Activated gamma-delta T cell treated with anti-CD3 and anti-CD28 coated beads, Interleukin-2, amount 50 U/mL, for 16 hours (primary cell): ENCODE data around the gene ELOVL4.

ENCODE experiments used
- DNase-seq: peaks from one replicate; pipeline ENCODE4 v3.0.0-alpha.2; 2020; ENCODE audit warnings: low read depth

The ELOVL4 gene

GRCh38 chr6:79911992-79912391, 35.4 kb downstream of the ELOVL4 start:
- DNase-seq: no peak

GRCh38 chr6:79909517-79909916, 37.8 kb downstream of the ELOVL4 start:
- DNase-seq: no peak

GRCh38 chr6:79902046-79902445, 45.3 kb downstream of the ELOVL4 start:
- no peak for DNase-seq

- DNase-seq: no peak
Measured at GRCh38 chr6:79898076-79898475, 49.3 kb downstream of the ELOVL4 start.

GRCh38 chr6:79896075-79896449, 51.3 kb downstream of the ELOVL4 start:
- no peak for DNase-seq

GRCh38 chr6:79895382-79896074, 51.8 kb downstream of the ELOVL4 start:
- no peak for DNase-seq

GRCh38 chr6:79894939-79895338, 52.4 kb downstream of the ELOVL4 start:
- no peak for DNase-seq

- DNase-seq: no peak
Measured at GRCh38 chr6:79888587-79888986, 58.8 kb downstream of the ELOVL4 start.

GRCh38 chr6:79878142-79878748, 69.1 kb downstream of the ELOVL4 start:
- no peak for DNase-seq

- DNase-seq: no peak
Measured at GRCh38 chr6:79874531-79875134, 72.7 kb downstream of the ELOVL4 start.

- no peak for DNase-seq
Measured at GRCh38 chr6:79872986-79873385, 74.4 kb downstream of the ELOVL4 start.

- no peak for DNase-seq
Measured at GRCh38 chr6:79872303-79872702, 75.0 kb downstream of the ELOVL4 start.

- peak; percentile 63 for DNase-seq
Measured at GRCh38 chr6:79869600-79870084, 77.7 kb downstream of the ELOVL4 start.

- no peak for DNase-seq
Measured at GRCh38 chr6:79869184-79869583, 78.2 kb downstream of the ELOVL4 start.

GRCh38 chr6:79868098-79868722, 79.1 kb downstream of the ELOVL4 start:
- peak; percentile 4 for DNase-seq
